Endometrial microvascular endothelial cells (primary cell): ENCODE data around the gene CDH13. TPM values are rescaled to one million over a fixed set of nuclear protein-coding genes. Genes with fewer than 3 reads are reported as not detected.

Experiments
- in situ Hi-C: cut with HindIII; loops from 2 replicates; pipeline ENCODE4 v1.10.0; 2017; ENCODE audit warnings: low sequenced_read_pairs, low pct_unique_long_range_greater_than_20kb; ENCODE audit errors: inconsistent ontology term
- total RNA-seq: library from RNA; depleted of rRNA; stranded (reverse); fragments of >200 nt; gene quantifications from one replicate; pipeline ENCODE4 v1.2.3, GENCODE V29; 2015; ENCODE audit errors: inconsistent ontology term

CDH13 gene
- total RNA-seq, 1 donor from 2014 or later, result 75.5 TPM

DNA sequence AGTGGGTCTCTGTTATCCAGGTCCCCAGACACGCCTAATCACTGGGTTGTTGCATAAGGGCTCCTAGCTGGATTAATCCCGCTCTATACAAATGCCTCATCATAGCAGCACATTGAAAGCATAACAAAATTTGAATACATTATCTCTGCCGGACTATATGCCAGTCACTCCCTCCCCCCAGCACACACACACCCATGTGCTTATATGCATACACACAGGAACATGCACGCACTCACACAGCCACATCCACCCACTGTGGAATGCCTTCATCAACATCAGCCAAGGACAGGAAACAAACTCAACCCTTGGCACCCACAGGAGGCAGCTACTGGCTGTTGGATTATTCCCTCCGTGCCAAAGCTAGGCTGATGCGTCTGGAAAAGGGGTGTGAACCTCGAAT is 3.5 kb upstream of the CDH13 start:
- in situ Hi-C loops, result no loop called here

DNA sequence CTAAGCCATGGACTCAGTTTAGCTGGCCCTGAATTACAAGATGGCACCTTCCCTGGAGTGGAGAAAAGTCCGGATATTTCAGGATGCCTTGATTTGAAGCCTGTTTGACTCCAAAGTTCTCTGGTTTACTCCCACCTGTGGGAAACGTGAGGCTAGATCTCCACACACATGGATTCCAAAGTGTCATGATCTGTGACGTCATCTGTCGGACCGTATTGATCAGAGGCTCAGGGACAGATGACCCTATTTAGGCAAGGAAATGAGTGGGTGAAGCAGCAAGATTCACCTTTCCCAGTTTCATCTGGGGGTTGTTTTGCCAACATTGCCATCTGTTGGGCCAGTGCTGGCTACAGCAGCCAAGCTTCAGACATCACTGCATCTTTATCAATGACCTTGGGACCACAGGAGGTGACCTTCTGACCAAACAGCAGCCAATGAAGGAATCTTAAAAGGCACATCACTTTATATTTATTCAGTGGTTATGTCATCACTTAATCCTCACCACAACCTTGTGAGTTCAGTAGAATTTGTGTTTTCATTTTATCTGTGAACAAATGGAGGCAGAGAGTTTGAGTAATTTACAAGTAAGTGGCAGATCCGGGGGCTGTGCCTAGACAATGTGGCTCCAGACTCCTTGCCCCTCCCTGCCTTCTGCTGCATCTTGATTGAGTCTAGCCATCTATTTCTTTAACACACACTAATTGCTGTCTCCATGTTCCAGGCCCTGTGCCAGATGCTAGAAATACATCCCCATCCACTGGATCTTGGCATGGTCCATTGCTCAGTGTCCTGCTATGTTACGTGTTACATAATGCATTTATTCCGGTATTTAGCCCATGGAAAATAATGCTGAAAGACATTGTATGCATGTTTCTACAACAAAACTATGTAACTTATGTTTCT is 1.5 kb upstream of the CDH13 start:
- in situ Hi-C loops, result no loop called here

- in situ Hi-C loops, result no loop called here
These were observed 1.3 kb downstream of the CDH13 start for GRCh38 chr16:82628088-82628423.

GRCh38 chr16:82628711-82629110 is 1.9 kb downstream of the CDH13 start:
- in situ Hi-C loops, result no loop called here

DNA sequence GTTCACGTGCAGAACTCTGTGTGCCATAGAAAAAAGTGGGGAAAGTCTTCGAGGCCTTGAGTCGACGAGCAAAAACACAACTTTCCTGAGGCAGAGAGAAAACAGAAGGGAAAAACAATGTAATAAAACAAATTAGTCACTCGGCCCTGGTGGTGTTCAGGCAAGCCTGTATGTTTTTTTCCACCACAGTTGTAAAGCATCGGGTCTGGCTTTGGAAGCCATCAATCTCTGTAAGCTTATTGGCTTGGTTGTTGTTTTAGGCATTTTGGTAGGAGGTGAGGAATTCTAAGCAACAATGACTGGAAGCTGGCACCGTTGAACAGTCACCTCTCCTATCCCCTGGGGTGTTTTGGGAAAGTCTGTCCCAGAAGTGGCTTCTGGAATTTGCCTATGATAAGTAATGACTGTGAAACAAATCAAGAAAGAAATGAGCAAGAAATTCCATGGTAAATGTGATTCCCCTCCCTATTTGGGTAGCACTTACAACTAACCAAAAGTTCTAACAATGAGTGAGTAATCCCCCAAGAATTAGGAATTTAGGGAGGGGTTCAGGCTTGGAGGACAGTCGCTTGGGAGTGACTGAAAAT is 2.8 kb downstream of the CDH13 start:
- in situ Hi-C loops, result no loop called here

- in situ Hi-C loops, result no loop called here
These were observed 3.5 kb downstream of the CDH13 start for GRCh38 chr16:82630219-82630618.

- in situ Hi-C loops, result no loop called here
These were observed 3.9 kb downstream of the CDH13 start for GRCh38 chr16:82630688-82631087.

DNA sequence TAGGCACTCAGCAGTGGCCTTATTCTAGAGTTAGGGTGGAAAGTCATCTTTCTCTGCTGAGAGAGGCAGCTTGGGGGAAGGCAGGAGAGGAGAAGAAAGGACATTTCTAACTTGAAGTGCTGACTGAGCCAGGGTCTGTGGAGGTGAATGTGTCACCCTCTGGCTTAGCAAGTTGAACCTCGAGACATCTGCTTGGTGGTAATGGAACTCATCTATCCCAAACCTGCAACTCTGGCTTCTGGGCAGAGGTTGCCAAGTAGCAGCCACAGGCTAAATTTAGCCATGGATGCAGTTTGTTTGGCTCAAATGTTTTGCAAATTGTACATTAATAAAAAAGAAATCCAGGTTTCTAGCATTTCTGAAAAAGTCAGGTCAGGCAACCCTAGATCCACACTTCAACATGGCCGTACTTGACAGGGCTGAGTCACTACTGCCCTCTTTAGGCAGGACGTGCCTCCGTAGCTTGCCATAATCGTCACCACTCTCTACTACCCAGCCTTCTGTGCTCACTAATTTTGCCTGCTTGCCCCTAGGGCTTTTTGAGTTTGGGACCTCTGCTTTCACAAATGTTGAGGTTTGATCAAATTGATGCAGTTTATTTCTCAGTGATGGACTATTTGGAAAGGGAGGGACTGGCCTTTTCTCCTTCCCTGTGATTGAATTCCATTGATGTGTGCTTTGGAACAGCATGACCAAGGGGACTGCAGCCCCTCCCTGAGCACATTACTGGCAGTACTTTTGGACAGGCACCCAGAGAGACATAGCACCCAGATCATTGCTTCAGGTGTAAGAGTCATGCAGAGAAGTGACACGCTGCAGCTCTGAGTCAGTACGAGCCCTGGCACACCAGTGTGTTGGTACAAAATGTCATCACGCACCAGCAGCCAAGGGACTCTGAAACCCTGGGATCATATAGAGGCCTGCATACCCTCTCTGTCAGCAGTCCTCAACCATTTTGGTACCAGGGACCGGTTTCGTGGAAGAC is 5.2 kb downstream of the CDH13 start:
- in situ Hi-C loops, result no loop called here

DNA sequence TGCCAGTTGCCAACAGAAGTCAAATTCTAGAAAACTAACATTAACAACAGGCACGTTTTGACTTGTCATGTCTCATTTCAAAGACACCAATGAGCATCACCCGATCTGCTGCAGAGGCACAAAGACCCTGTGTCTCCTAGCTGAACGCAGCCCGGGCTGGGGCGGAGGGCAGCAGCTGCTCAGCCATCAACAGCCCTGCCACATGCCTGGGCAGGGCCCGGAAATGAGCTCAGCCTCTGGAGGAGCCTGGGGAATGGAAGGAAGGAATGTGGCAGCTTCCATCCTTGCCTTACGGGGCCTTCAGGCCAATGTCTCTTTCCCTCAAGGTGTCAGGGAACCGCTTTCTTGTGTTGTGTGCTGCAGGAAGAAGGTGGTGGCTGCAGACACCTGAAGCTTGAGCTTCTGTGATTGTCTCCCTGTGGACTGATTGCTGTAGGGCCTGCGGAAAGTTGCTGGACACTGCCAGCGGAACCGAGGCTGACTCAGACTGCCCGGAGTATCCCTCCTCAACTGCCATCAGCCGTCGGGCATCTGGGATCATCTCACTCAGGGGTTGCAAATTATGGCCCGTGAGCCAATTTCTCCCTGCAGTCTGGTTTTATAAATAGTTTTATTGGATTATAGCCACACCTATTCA is 7.3 kb downstream of the CDH13 start:
- in situ Hi-C loops, result no loop called here

DNA sequence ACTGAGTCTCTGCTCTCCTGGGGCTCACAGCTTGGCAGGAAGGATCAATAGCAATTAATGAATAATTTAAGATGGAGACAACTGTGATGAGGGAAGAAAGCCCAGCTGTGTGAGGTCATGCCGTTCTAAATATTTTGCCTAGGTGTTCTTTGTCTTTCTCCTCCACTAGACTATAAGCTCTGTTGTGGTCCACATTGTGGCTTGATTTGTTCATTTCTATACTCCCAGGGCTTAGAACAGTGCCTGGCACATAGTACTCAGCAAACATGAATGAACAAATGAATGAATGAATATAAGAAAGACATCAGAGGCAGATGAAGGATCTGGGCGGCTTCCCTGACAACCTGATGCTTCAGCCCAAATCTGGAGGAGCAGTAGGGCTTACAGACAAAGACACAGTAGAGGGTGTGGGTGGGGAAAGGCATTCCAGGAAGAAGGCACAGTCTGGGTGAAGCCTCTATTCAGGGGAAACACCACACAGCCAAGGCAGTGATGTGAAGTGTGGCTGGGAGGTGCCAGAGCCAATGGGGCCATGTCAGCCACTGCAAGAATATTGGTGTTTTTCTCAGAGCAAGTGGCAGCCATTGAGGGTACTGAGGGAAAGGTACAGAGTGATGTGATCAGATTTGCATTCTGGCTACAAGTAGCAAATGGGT is 8.3 kb downstream of the CDH13 start:
- in situ Hi-C loops, result no loop called here

DNA sequence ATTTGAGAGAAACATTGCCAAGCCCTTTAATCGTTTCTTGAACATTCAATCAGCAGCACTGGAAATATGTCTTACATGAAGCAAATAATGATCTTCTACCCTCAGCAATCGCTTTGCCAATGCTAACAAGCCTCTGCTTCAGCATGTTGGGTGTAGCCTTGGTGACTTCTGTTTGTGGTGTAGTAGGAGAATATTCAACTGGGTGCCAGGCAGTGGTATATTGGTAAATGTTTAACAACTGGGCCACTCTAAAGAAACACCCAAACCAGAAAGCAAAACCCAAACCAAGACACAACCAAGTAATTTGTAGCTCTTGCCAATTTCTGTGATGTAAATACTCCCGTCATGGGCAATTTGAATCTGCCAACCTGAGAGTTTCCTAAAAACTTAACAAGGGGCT is 9.7 kb downstream of the CDH13 start:
- in situ Hi-C loops, result no loop called here

GRCh38 chr16:82636958-82637357 is 10.2 kb downstream of the CDH13 start:
- in situ Hi-C loops, result no loop called here

DNA sequence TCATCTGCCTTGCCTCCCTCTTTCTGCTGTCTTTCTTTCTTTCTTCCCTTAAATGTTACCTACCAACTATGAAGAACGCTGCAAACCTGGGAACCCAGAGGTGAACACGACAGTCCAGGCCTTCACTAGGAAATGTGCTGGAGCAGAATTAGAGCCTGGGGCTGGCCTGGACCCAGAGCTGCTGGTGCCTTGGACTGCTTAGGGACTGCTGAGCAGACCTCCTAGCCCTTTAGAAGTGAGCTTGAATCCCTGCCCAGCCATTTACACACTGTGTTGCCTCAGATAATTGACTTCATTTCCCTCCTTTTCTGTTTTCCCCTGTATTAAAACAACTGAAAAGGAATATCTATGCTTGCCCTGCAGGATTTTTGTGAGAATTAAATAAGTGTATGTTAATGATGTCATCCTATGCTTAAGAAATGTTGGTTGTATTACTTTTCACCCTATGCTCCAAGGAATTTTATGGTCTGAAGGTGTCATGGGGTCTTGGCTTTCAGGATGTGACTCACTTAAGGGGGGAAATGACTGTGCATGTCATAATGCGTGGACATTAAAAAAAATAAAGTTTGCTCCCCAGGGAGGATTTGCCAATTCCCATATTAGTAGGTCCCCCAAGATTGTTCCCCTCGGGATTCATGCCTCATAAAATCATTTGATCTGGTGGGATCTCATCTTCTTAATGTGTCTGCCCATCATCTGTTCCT is 11.5 kb downstream of the CDH13 start:
- in situ Hi-C loops, result no loop called here

- in situ Hi-C loops, result no loop called here
These were observed 12.5 kb downstream of the CDH13 start for GRCh38 chr16:82639263-82639662.

- in situ Hi-C loops, result no loop called here
These were observed 13.0 kb downstream of the CDH13 start for GRCh38 chr16:82639666-82640336.

- in situ Hi-C loops, result no loop called here
These were observed 14.7 kb downstream of the CDH13 start for GRCh38 chr16:82641336-82641984.

GRCh38 chr16:82643136-82643535 is 16.4 kb downstream of the CDH13 start:
- in situ Hi-C loops, result no loop called here
